HepG2 (cell line): ENCODE data around the gene NEK6. TPM values are rescaled to one million over a fixed set of nuclear protein-coding genes. Genes with fewer than 3 reads are reported as not detected.
A peak's percentile ranks its signal among the peaks of the same experiment; 100 is the strongest.

Source experiments
- ADNP ChIP-seq: sonication (generic); formaldehyde crosslinking; IDR thresholded peaks from 2 replicates; pipeline ENCODE4 v1.4.0; 2020; ENCODE audit warnings: missing genetic modification reagents
- ARID5B ChIP-seq: IDR thresholded peaks from 2 replicates; pipeline ENCODE4 v1.4.0; 2020; ENCODE audit warnings: mild to moderate bottlenecking, missing genetic modification reagents
- ATF3 ChIP-seq: sonication (generic); formaldehyde crosslinking; IDR thresholded peaks from 2 replicates; pipeline ENCODE4 v1.4.0; 2020; ENCODE audit warnings: missing genetic modification reagents
- CBX5 ChIP-seq: sonication (generic); formaldehyde crosslinking; IDR thresholded peaks from 2 replicates; pipeline ENCODE4 v1.4.0; 2020; ENCODE audit warnings: missing genetic modification reagents, borderline replicate concordance
- FOSL2 ChIP-seq: sonication (generic); formaldehyde crosslinking; IDR thresholded peaks from 2 replicates; pipeline ENCODE4 v1.4.0; 2020; ENCODE audit warnings: missing genetic modification reagents
- FOXK1 ChIP-seq: sonication (generic); formaldehyde crosslinking; IDR thresholded peaks from 2 replicates; pipeline ENCODE4 v1.4.0; 2020; ENCODE audit warnings: low read depth, missing genetic modification reagents, borderline replicate concordance
- JUND ChIP-seq: sonication (generic); formaldehyde crosslinking; IDR thresholded peaks from 2 replicates; pipeline ENCODE4 v1.8.0; 2022; ENCODE audit warnings: mild to moderate bottlenecking, missing genetic modification reagents
- NCOA2 ChIP-seq: sonication (generic); formaldehyde crosslinking; IDR thresholded peaks from 2 replicates; pipeline ENCODE4 v1.8.0; 2022; ENCODE audit warnings: inconsistent platforms
- RFX1 ChIP-seq: fragments of 450-650 bp; IDR thresholded peaks from 2 replicates; pipeline ENCODE4 v1.6.1; 2017
- SALL1 ChIP-seq: sonication (generic); formaldehyde crosslinking; IDR thresholded peaks from 2 replicates; pipeline ENCODE4 v1.8.0; 2022; ENCODE audit warnings: mild to moderate bottlenecking, missing genetic modification reagents
- TCF7 ChIP-seq: sonication (generic); IDR thresholded peaks from 2 replicates; pipeline ENCODE4 v1.6.1; 2016; ENCODE audit warnings: antibody characterized with exemption, low read depth
- TEAD2 ChIP-seq: sonication (generic); formaldehyde crosslinking; IDR thresholded peaks from 2 replicates; pipeline ENCODE4 v1.9.0; 2021; ENCODE audit warnings: missing genetic modification reagents
- THAP7 ChIP-seq: sonication (generic); formaldehyde crosslinking; IDR thresholded peaks from 2 replicates; pipeline ENCODE4 v1.8.1; 2023; ENCODE audit warnings: mild to moderate bottlenecking, missing genetic modification reagents
- TSC22D2 ChIP-seq: sonication (generic); formaldehyde crosslinking; IDR thresholded peaks from 2 replicates; pipeline ENCODE4 v1.5.1; 2020; ENCODE audit warnings: missing genetic modification reagents, mild to moderate bottlenecking, borderline replicate concordance
- USF2 ChIP-seq, 2 experiments: sonication (generic) in 1 of 2; formaldehyde crosslinking in 1 of 2; IDR thresholded peaks; 2 replicates each; pipeline versions ENCODE4 v1.5.1 to v1.6.1; 2011 to 2020; ENCODE audit warnings: borderline replicate concordance in 1 of 2, low read depth in 1 of 2, low read length in 1 of 2, mild to moderate bottlenecking in 1 of 2, missing genetic modification reagents in 1 of 2, moderate library complexity in 1 of 2
- ZBTB1 ChIP-seq: sonication (generic); formaldehyde crosslinking; IDR thresholded peaks from 2 replicates; pipeline ENCODE4 v1.4.0; 2020; ENCODE audit warnings: missing genetic modification reagents, borderline replicate concordance
- ZFAT ChIP-seq: sonication (generic); formaldehyde crosslinking; conservative IDR thresholded peaks from 2 replicates; pipeline ENCODE4 v1.8.1; 2023; ENCODE audit warnings: missing genetic modification reagents, inconsistent platforms
- ZMAT5 ChIP-seq: sonication (generic); formaldehyde crosslinking; IDR thresholded peaks from 2 replicates; pipeline ENCODE4 v1.5.0; 2020; ENCODE audit warnings: mild to moderate bottlenecking, low read depth, missing genetic modification reagents, borderline replicate concordance
- ZMYM3 ChIP-seq: sonication (generic); formaldehyde crosslinking; IDR thresholded peaks from 2 replicates; pipeline ENCODE4 v1.5.1; 2020; ENCODE audit warnings: mild to moderate bottlenecking, missing genetic modification reagents
- ZNF12 ChIP-seq: sonication (generic); formaldehyde crosslinking; IDR thresholded peaks from 2 replicates; pipeline ENCODE4 v1.5.0; 2020; ENCODE audit warnings: missing genetic modification reagents
- ZNF350 ChIP-seq: sonication (generic); formaldehyde crosslinking; IDR thresholded peaks from 2 replicates; pipeline ENCODE4 v1.4.0; 2020; ENCODE audit warnings: mild to moderate bottlenecking, low read depth, missing genetic modification reagents, borderline replicate concordance
- ZNF580 ChIP-seq: IDR thresholded peaks from 2 replicates; pipeline ENCODE4 v1.6.1; 2016; ENCODE audit warnings: low read depth, borderline replicate concordance
- ZNF709 ChIP-seq: sonication (generic); formaldehyde crosslinking; IDR thresholded peaks from 2 replicates; pipeline ENCODE4 v1.5.0; 2020; ENCODE audit warnings: mild to moderate bottlenecking, missing genetic modification reagents
- ZNF775 ChIP-seq: sonication (generic); formaldehyde crosslinking; IDR thresholded peaks from 2 replicates; pipeline ENCODE4 v1.4.0; 2020; ENCODE audit warnings: missing genetic modification reagents, mild to moderate bottlenecking, moderate library complexity, borderline replicate concordance
- polyA plus RNA-seq, 8 experiments: library from polyadenylated mRNA; depleted of rRNA in 3 of 8; stranded (reverse) in 7 of 8; unstranded in 1 of 8; fragments of >200 nt; fragmentation: Illumina TruSeq in 4 of 8; extraction: Trizol in 4 of 8; gene quantifications; 2 replicates each; pipeline versions ENCODE4 v1.2.1 to v1.2.3, GENCODE V29; 2011 to 2016; ENCODE audit warnings: low read depth in 4 of 8, missing spikeins in 1 of 8, mixed read lengths in 1 of 8; ENCODE audit not compliant: insufficient read depth in 1 of 8
- total RNA-seq, 5 experiments: library from RNA; depleted of rRNA; stranded (reverse); fragments of >200 nt; fragmentation: Illumina TruSeq; extraction: Trizol; gene quantifications; 2 replicates each; pipeline ENCODE4 v1.2.3, GENCODE V29; 2016; ENCODE audit warnings: low read depth in 1 of 5

Gene NEK6
- total and polyA plus RNA-seq, 2 of the 13 experiments (the other 11 are each of a cell fraction or from before 2014, with no cell fraction given), result 30.4 to 119 TPM

- TF ChIP-seq ZNF775, result no peak
- no peak for TF ChIP-seq CBX5 (CRISPR knock-in tag)
- 0 out of 2 replicates have a peak, but pooled peaks have one; percentile 5 for TF ChIP-seq RFX1
- 0 out of 2 replicates have a peak, but pooled peaks have one; percentile 36 for TF ChIP-seq FOSL2 (CRISPR knock-in tag)
- no peak for TF ChIP-seq JUND
- no peak for TF ChIP-seq ADNP (CRISPR knock-in tag)
- no peak for TF ChIP-seq TEAD2
- TF ChIP-seq ZBTB1, result no peak
- no peak for TF ChIP-seq THAP7
- no peak for TF ChIP-seq ZFAT
- no peak for TF ChIP-seq ZNF350 (CRISPR knock-in tag)
- TF ChIP-seq ZMYM3 (CRISPR knock-in tag), result peak; percentile 31; the same call in 1 of the 2 replicates
- TF ChIP-seq ZNF580 (CRISPR knock-in tag), result no peak
- TF ChIP-seq ATF3, result no peak
- TF ChIP-seq USF2 (IDR thresholded peaks at IDR 0.05; ENCODE audit: low read depth, low read length), result no peak
- no peak for TF ChIP-seq USF2 (CRISPR knock-in tag; IDR thresholded peaks at IDR 0.05; ENCODE audit: borderline replicate concordance)
- TF ChIP-seq SALL1 (CRISPR knock-in tag), result 0 out of 2 replicates have a peak, but pooled peaks have one; percentile 14
- TF ChIP-seq FOXK1 (CRISPR knock-in tag), result no peak
- TF ChIP-seq NCOA2 (CRISPR knock-in tag), result peak; percentile 38; the same call in 1 of the 2 replicates
- peak; percentile 47; the same call in 1 of the 2 replicates for TF ChIP-seq ARID5B
- no peak for TF ChIP-seq ZNF709 (CRISPR knock-in tag)
- TF ChIP-seq ZNF12 (CRISPR knock-in tag), result no peak
- peak; percentile 34; the same call in 1 of the 2 replicates for TF ChIP-seq TCF7
- no peak for TF ChIP-seq TSC22D2 (CRISPR knock-in tag)
- TF ChIP-seq ZMAT5 (CRISPR knock-in tag), result no peak
Observed at GRCh38 chr9:124359426-124359825, 101.7 kb downstream of the NEK6 start (continued).
